ES-I3 (cell line): ENCODE data around the gene FAM32A.
"Not testable (repeated sequence)": the region's sequence is repeated elsewhere in the genome, so short reads cannot be mapped to it uniquely, and the experiment has no call there.

ENCODE experiments used
- H3K36me3 ChIP-seq: 2 replicates; pipeline ENCODE4 v1.6.1; 2013; ENCODE audit warnings: mild to moderate bottlenecking, low read length, control low read depth, moderate library complexity; ENCODE audit not compliant: insufficient read depth
- H3K4me1 ChIP-seq: 2 replicates; pipeline ENCODE4 v1.6.1; 2013; ENCODE audit warnings: mild to moderate bottlenecking, control low read depth, low read length; ENCODE audit not compliant: insufficient read depth
- H3K9ac ChIP-seq: 2 replicates; pipeline ENCODE4 v1.6.1; 2013; ENCODE audit warnings: low read depth, mild to moderate bottlenecking, low read length, moderate library complexity
- H3K9me3 ChIP-seq: 2 replicates; pipeline ENCODE4 v1.6.1; 2013; ENCODE audit warnings: mild to moderate bottlenecking, low read length, moderate library complexity; ENCODE audit not compliant: control insufficient read depth, insufficient read depth

The FAM32A gene

GRCh38 chr19:16155128-16155527 is 30.1 kb upstream of the FAM32A start:
- H3K36me3 ChIP-seq = no peaks in the 10 kb centered on the region
- H3K9ac ChIP-seq = no peak overlapping the region
- H3K4me1 ChIP-seq = no peaks in the 10 kb centered on the region; the same call in 1 of the 2 replicates
- no peaks in the 10 kb centered on the region for H3K9me3 ChIP-seq

- Histone ChIP-seq H3K9ac (no peak overlapping the region), H3K9me3 (no peaks in the 10 kb centered on the region), H3K36me3 (no peaks in the 10 kb centered on the region), H3K4me1 (no peaks in the 10 kb centered on the region; the same call in 1 of the 2 replicates)
Measured at GRCh38 chr19:16156904-16157303, 28.3 kb upstream of the FAM32A start.

DNA sequence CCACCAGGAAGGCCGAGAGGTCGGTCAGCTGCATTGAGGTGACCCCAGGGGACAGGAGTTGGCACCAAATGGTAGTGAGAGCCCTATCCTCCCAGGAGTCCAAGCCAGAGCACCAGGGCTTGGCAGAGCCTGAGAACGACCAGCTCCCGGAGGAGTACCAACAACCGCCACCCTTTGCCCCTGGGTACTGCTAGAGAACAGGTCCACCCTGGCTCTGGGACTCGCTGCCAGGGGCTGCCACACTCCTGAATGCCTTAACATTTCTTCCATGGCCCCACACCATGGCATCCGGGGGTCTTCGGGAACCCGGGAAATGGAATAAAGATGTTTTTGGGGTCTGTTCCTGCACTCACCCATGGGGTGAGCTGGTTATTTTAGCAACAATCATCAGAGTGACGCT is 27.6 kb upstream of the FAM32A start:
- Histone ChIP-seq H3K9me3 (no peaks in the 10 kb centered on the region), H3K9ac (no peak overlapping the region), H3K36me3 (no peaks in the 10 kb centered on the region), H3K4me1 (no peaks in the 10 kb centered on the region; the same call in 1 of the 2 replicates)

GRCh38 chr19:16159655-16160054 is 25.6 kb upstream of the FAM32A start:
- Histone ChIP-seq H3K9me3 (no peaks in the 10 kb centered on the region), H3K9ac (no peak overlapping the region), H3K36me3 (no peaks in the 10 kb centered on the region), H3K4me1 (no peaks in the 10 kb centered on the region)

DNA sequence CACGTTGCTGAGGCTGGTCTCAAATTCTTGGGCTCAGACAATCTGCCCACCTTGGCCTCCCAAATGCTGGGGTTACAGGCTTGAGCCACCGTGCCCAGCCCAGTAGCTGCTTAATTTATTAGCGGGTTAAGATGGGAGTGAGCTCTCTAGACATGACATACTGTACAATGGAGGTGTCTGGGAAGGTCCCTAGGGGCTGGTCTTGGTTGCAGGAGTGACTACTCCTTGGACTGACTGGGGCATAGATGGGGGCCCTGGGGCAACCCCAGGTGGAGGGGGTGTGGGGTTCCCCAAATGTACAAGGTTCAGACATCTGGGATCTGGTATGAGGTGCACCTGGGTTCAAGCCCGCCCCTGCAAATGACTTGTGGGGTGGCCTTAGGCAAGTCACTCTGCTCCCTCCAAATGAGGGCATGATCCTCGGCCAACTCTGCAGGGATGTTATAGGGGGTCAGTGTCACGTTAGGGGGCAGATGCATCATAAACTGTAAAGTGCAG is 24.7 kb upstream of the FAM32A start:
- Histone ChIP-seq H3K4me1 (no peaks in the 10 kb centered on the region), H3K9me3 (no peaks in the 10 kb centered on the region), H3K36me3 (no peaks in the 10 kb centered on the region), H3K9ac (no peak overlapping the region)

DNA sequence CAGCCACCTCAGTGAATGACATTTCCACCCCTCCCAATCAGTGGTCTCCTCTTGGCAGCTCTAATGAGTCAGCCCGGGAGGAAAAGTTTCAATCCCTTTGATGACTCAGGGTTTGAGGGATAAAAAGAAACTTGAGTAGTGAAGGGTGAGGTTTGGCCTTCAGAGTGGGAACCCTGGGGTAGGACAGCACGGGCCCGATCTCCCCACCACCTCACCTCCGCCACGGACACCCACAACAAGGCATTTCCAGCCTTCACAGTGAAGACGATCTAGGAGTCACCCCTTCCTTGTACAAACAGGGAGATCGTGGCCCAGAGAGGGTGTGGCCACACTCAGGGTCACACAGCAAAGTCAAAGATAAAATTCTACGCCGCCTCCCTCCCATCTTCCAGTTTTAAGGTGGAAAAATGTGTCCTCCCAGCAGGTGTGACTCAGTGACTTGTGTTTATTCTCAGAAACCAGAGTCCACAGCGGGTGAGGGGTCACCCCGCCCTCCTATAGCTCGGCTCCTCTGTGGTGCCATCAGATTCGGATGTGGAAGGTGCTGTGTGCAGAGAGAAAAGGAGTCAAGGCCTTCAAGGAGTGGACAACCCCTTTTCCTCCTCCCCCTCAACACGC is 24.2 kb upstream of the FAM32A start:
- Histone ChIP-seq H3K36me3 (no peaks in the 10 kb centered on the region), H3K9ac (no peak overlapping the region), H3K9me3 (no peaks in the 10 kb centered on the region), H3K4me1 (no peaks in the 10 kb centered on the region)

DNA sequence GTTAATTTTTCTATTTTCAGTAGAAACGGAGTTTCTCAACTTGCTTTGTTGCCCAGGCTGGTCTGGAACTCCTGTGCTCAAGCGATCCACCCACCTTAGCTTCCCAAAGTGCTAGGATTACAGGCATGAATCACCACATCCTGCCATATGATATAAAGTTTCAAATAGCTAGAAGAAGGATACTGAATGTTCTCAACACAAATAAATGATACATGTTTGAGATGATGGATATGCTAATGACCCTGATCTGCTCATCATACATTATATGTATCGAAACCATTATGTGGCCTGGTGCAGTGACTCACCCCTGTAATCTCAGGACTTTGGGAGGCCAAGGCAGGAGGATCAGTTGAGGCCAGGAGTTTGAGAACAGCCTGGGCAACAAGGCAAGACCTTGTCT is 23.4 kb upstream of the FAM32A start:
- H3K9me3 ChIP-seq = no peaks in the 10 kb centered on the region
- H3K4me1 ChIP-seq = no peaks in the 10 kb centered on the region
- H3K9ac ChIP-seq = no peak overlapping the region
- H3K36me3 ChIP-seq = no peaks in the 10 kb centered on the region

DNA sequence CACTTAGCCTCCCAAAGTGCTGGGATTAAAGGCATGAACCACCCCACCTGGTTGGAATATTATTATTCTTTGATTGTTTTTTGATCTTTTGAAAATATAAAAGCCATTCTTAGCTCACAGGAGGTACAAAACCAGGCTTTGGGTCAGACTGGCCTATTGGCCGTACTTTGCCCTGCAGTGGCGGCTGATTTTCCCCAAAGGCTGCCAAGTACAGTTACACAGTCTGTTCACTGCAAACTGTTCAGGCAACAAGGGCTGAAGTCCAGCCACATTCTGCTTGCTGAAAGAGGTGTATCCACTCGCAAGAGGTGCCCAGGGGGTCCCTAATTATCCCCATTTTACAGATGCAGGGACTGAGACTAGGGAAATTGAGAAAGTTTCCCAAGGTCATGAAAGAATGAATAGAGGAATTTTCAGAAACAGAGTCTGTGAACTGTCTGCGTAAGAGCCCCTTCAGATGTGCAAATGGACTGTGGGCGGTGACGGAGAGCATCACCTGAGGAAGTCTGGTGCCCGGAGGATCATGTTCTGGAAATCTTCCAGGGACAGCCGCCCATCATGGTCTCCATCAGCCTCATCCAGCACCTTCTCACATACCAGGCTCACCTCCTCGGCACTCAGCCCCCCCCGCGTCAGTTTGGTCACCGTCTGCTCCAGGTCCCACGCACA is 20.9 kb upstream of the FAM32A start:
- no peak overlapping the region for H3K9ac ChIP-seq
- no peaks in the 10 kb centered on the region for H3K4me1 ChIP-seq
- peaks cover 6% of the 10 kb centered on the region; the same call in 1 of the 2 replicates for H3K9me3 ChIP-seq
- no peaks in the 10 kb centered on the region for H3K36me3 ChIP-seq

GRCh38 chr19:16166417-16166816 is 18.8 kb upstream of the FAM32A start:
- H3K9me3 ChIP-seq = peaks cover 6% of the 10 kb centered on the region; the same call in 1 of the 2 replicates
- no peaks in the 10 kb centered on the region for H3K36me3 ChIP-seq
- no peaks in the 10 kb centered on the region for H3K4me1 ChIP-seq
- H3K9ac ChIP-seq = no peak overlapping the region

- Histone ChIP-seq H3K9ac (no peak overlapping the region), H3K36me3 (no peaks in the 10 kb centered on the region), H3K4me1 (no peaks in the 10 kb centered on the region), H3K9me3 (peaks cover 6% of the 10 kb centered on the region; the same call in 1 of the 2 replicates)
Measured at GRCh38 chr19:16167055-16167454, 18.2 kb upstream of the FAM32A start.

- Histone ChIP-seq H3K9me3 (peaks cover 6% of the 10 kb centered on the region; the same call in 1 of the 2 replicates), H3K9ac (no peak overlapping the region), H3K4me1 (no peaks in the 10 kb centered on the region), H3K36me3 (no peaks in the 10 kb centered on the region)
Measured at GRCh38 chr19:16168465-16169081, 16.6 kb upstream of the FAM32A start.

DNA sequence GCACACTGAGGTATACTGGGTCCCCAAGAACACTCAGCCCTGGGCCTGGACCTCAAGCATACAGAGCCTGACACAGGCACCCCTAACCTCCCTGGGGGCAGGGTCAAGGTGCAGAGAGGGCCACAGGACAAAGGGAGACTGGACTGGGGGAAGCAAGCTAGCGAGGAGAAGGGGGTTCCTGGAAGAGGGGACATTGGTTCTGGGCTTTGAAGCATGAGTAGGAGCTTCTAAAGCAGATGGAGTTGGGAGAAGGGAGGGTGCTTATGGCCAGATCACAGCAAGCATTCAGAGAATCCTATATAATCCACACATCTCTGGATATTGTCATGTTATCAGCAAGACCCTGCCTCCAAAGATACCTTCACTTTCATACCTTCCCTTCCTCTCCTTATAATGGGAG is 15.1 kb upstream of the FAM32A start:
- H3K4me1 ChIP-seq = no peaks in the 10 kb centered on the region
- H3K9ac ChIP-seq = no peak overlapping the region
- peaks cover 6% of the 10 kb centered on the region; the same call in 1 of the 2 replicates for H3K9me3 ChIP-seq
- H3K36me3 ChIP-seq = no peaks in the 10 kb centered on the region

- no peak overlapping the region for H3K9ac ChIP-seq
- no peaks in the 10 kb centered on the region; the same call in 1 of the 2 replicates for H3K9me3 ChIP-seq
- no peaks in the 10 kb centered on the region for H3K36me3 ChIP-seq
- peaks cover 6% of the 10 kb centered on the region; the same call in 1 of the 2 replicates for H3K4me1 ChIP-seq
Measured at GRCh38 chr19:16175954-16176353, 9.3 kb upstream of the FAM32A start.

DNA sequence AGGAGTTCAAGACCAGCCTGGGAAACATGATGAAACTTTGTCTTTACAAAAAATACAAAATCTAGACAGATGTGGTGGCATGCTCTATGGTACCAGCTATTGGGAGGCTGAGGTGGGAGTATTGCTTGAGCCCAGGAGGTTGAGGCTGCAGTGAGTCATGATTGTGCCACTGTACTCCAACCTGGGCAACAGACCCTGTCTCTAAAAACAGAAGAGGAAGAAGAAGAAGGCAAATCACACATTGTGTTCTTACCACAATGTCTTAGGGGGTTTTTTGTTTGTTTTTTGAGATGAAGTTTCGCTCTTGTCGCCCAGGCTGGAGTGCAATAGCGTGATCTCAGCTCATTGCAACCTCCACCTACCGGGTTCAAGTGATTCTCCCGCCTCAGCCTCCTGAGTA is 6.3 kb upstream of the FAM32A start:
- H3K9me3 ChIP-seq, H3K4me1 ChIP-seq, H3K36me3 ChIP-seq, H3K9ac ChIP-seq: not testable (repeated sequence)

- no peak overlapping the region for H3K9ac ChIP-seq
Measured at GRCh38 chr19:16180611-16181010, 4.6 kb upstream of the FAM32A start.

More at GRCh38 chr19:16180611-16181010, 4.6 kb upstream of the FAM32A start:
- no peaks in the 10 kb centered on the region; the same call in 1 of the 2 replicates for H3K9me3 ChIP-seq
- peaks cover 6% of the 10 kb centered on the region; the same call in 1 of the 2 replicates for H3K4me1 ChIP-seq
- H3K36me3 ChIP-seq = no peaks in the 10 kb centered on the region
